Esophagus muscularis mucosa (tissue), 4 donors: ENCODE data around the gene SEC22A.

Experiments used
- CTCF ChIP-seq, 3 experiments: fragments of 200-600 bp in 2 of 3; fragments of 450-650 bp in 1 of 3; sonication (generic) in 2 of 3; IDR thresholded peaks; one replicate each; pipeline ENCODE4 v1.5.1; 2017 to 2019; ENCODE audit warnings: antibody characterized with exemption in 3 of 3, mild to moderate bottlenecking in 2 of 3, moderate library complexity in 1 of 3
- EP300 ChIP-seq: sonication (generic); formaldehyde crosslinking; IDR thresholded peaks from one replicate; pipeline ENCODE4 v1.6.1; 2017; ENCODE audit warnings: antibody characterized with exemption
- POLR2A ChIP-seq: fragments of 450-650 bp; IDR thresholded peaks from one replicate; pipeline ENCODE4 v1.6.1; 2017; ENCODE audit warnings: antibody characterized with exemption, moderate library complexity, mild to moderate bottlenecking, low read depth
- POLR2AphosphoS5 ChIP-seq, 2 donors: sonication (generic); formaldehyde crosslinking; IDR thresholded peaks; one replicate each; pipeline ENCODE4 v1.6.1; 2017; ENCODE audit warnings: antibody characterized with exemption in 2 of 2

- TF ChIP-seq POLR2A (no peak), CTCF (IDR thresholded peaks at IDR 0.05) (no peak), EP300 (no peak), POLR2AphosphoS5 (IDR thresholded peaks at IDR 0.05) (no peak)
Observed at GRCh38 chr3:123270818-123271217, 69.1 kb downstream of the SEC22A start.
